Esophagus (tissue), 2 donors: ENCODE measurements around the gene MPZL1. TPM values are rescaled to one million over a fixed set of nuclear protein-coding genes. Genes with fewer than 3 reads are reported as not detected.

Experiments used
- H3K27ac ChIP-seq, 2 donors: one replicate each; pipeline ENCODE4 v1.5.1; 2013; ENCODE audit warnings: low read depth in 2 of 2, mild to moderate bottlenecking in 2 of 2, inconsistent platforms in 1 of 2, low read length in 1 of 2, moderate library complexity in 1 of 2
- H3K27me3 ChIP-seq, 2 donors: one replicate each; pipeline ENCODE4 v1.6.1; 2013; ENCODE audit warnings: low read length in 2 of 2, control low read depth in 1 of 2, mild to moderate bottlenecking in 1 of 2; ENCODE audit not compliant: insufficient read depth in 2 of 2, control insufficient read depth in 1 of 2
- H3K36me3 ChIP-seq, 2 donors: one replicate each; pipeline ENCODE4 v1.6.1; 2013; ENCODE audit warnings: low read length in 1 of 2; ENCODE audit not compliant: control insufficient read depth in 2 of 2, insufficient read depth in 2 of 2
- H3K4me1 ChIP-seq, 2 donors: one replicate each; pipeline ENCODE4 v1.6.1; 2013; ENCODE audit warnings: low read length in 1 of 2; ENCODE audit not compliant: control insufficient read depth in 2 of 2, insufficient read depth in 2 of 2
- H3K4me3 ChIP-seq, 2 donors: one replicate each; pipeline ENCODE4 v1.5.1; 2013; ENCODE audit warnings: low read length in 2 of 2, mild to moderate bottlenecking in 2 of 2, low read depth in 1 of 2, moderate library complexity in 1 of 2
- H3K9me3 ChIP-seq, 2 donors: one replicate each; pipeline ENCODE4 v1.6.1; 2013; ENCODE audit warnings: mild to moderate bottlenecking in 2 of 2, low read depth in 1 of 2, low read length in 1 of 2, moderate library complexity in 1 of 2; ENCODE audit not compliant: control insufficient read depth in 2 of 2, insufficient read depth in 1 of 2
- WGBS, 2 donors: extraction: QIAGEN DNeasy Blood & Tissue Kit; methylation state at CpG; one replicate each; pipeline ENCODE4 v1.1.7; 2013; 5-methylcytosine and 5-hydroxymethylcytosine counted together
- polyA plus RNA-seq, 2 donors: library from polyadenylated mRNA; stranded (reverse); fragments of 200-250 nt; gene quantifications; one replicate each; pipeline ENCODE4 v1.2.3, GENCODE V29; 2013
- donor health status: healthy with polysubstance abuse.
- donor health status: Bipolar disorder and iron deficiency.

Gene MPZL1
- polyA plus RNA-seq, 2 donors: 16.2 to 22.5 TPM

DNA sequence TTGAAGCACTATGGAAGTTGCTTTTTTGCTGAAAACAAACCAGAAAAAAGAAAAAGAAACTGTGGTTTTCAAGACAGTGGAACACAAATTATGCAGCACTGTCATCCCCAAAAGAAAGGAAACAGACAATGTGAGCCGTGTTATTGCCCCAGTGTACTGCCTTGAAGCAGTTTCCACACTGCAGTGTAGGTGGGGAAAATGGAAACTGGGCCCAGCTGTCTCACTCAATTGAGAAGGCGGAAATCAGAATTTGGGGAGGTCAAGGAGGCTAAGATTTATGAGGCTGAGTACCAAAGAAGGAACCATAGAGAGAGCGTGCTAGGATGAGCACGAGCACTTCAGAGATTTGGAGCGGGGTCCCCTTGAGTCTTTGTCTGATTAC lies 55.5 kb downstream of the MPZL1 start:
- Histone ChIP-seq H3K36me3 (peaks cover 0 to 2% of the 10 kb centered on the region in 2 donors), H3K4me1 (peaks cover 0 to 4% of the 10 kb centered on the region in 2 donors), H3K4me3 (no peak overlapping the region), H3K9me3 (no peaks in the 10 kb centered on the region), H3K27me3 (no peaks in the 10 kb centered on the region), H3K27ac (no peak overlapping the region)
- 94 to 95% methylated on average over 5 of the region's 5 CpGs for WGBS, 2 donors

DNA sequence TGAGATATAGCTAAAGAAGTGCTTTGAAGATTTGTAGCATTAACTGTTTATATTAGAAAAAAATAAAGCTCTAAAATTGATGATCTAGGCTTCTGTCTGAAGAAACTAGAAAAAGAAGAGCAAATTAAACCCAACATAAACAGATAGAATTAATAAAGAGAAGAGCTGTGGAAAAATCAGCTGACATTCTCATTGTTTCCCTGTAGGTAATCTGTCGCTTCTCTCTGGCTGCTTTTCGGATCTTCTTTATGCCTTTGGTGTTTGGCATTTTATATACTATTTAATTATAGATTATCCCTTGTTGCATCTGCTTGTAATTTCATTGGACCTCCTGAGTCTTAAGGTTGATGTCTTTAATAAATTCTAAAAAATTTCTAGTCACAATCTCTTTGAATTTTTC lies 59.8 kb downstream of the MPZL1 start:
- no peaks in the 10 kb centered on the region for H3K27me3 ChIP-seq
- H3K9me3 ChIP-seq: no peaks in the 10 kb centered on the region
- no peak overlapping the region for H3K4me3 ChIP-seq
- no peaks in the 10 kb centered on the region for H3K4me1 ChIP-seq
- WGBS, 2 donors: 98 to 99% methylated on average over 2 of the region's 2 CpGs
- no peak overlapping the region for H3K27ac ChIP-seq
- peaks cover 0 to 3% of the 10 kb centered on the region in 2 donors for H3K36me3 ChIP-seq

DNA sequence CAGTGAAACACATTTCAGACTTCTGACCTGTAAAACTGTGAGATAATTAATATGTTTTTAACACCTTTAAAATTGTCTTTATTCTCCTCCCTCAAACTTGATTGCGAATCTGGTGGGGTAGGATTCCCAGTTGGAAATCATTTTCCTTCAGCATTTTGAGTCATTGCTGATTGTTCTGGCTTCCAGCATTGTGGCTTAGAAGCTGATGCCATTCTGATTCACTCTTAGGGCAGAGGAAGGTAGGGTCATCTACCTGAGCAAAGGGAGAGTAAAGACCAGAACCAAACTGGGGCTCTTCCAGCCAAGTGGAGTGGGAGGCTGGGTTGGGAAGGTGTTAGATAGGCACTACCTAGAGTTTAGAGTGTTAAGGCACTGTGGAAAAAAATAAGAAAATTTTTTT lies 61.2 kb downstream of the MPZL1 start:
- no peaks in the 10 kb centered on the region for H3K9me3 ChIP-seq
- no peaks in the 10 kb centered on the region for H3K27me3 ChIP-seq
- 82 to 93% methylated on average over 1 of the region's 1 CpG for WGBS, 2 donors
- H3K4me1 ChIP-seq: no peaks in the 10 kb centered on the region
- no peak overlapping the region for H3K4me3 ChIP-seq
- peaks cover 0 to 7% of the 10 kb centered on the region in 2 donors for H3K36me3 ChIP-seq
- no peak overlapping the region for H3K27ac ChIP-seq

DNA sequence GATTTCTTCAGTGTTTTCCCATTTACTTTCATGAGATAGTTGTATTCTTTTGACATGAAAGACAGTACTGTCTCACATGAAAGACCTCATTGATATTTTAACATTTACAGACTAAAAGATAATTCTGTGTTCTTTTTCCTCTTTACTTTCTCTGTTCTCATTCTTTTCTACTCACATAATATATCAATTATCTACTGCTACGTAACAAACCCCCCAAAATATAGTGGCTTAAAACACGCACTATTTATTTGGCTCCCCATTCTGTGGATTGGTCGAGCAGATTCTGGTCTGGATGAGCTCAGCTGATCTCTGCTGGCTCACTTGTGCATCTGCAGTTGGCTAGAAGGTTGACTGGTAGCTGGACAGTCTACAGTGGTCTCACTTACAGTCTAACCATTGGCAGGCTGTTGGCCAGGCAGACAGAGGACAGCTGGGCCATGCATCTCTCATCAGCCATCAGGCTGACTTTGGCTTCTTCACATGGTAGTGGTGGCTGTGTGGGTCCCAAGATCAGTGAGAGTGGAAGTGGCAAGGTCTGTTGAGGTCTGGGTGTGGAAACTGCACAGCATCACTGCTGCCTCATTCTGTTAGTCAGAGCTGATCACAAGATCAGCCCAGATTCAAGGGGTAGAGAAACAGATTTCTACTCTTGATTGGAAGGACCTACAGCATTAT lies 63.2 kb downstream of the MPZL1 start:
- Histone ChIP-seq H3K4me3 (no peak overlapping the region), H3K27me3 (no peaks in the 10 kb centered on the region), H3K9me3 (no peaks in the 10 kb centered on the region), H3K36me3 (peaks cover 0 to 7% of the 10 kb centered on the region in 2 donors), H3K27ac (no peak overlapping the region), H3K4me1 (peaks cover 0 to 2% of the 10 kb centered on the region in 2 donors)
- 86 to 87% methylated on average over 3 of the region's 3 CpGs for WGBS, 2 donors

DNA sequence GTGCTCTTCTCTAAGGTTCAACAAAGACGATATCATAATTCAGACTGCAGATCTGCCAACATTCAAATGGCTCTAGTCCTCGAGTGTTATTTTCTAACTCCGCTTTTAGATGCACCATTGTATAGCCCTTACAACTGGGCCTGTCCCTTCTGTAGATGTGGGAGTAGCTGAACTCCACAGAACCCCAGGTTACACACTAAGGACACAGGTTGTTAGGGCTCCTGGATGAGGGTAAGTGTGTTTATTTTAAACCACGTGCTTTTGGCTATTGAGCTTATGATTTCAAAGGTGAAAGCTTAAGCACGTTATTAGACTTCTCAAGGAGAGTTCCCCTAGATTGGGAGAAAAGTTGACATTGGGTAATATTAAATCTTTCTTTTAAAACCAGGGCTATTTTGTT lies 64.7 kb downstream of the MPZL1 start:
- Histone ChIP-seq H3K36me3 (peaks cover 0 to 7% of the 10 kb centered on the region in 2 donors), H3K27ac (no peak overlapping the region), H3K9me3 (no peaks in the 10 kb centered on the region), H3K4me3 (no peak overlapping the region), H3K4me1 (peaks cover 0 to 7% of the 10 kb centered on the region in 2 donors), H3K27me3 (no peaks in the 10 kb centered on the region)
- WGBS, 2 donors: 89 to 92% methylated on average over 5 of the region's 5 CpGs

DNA sequence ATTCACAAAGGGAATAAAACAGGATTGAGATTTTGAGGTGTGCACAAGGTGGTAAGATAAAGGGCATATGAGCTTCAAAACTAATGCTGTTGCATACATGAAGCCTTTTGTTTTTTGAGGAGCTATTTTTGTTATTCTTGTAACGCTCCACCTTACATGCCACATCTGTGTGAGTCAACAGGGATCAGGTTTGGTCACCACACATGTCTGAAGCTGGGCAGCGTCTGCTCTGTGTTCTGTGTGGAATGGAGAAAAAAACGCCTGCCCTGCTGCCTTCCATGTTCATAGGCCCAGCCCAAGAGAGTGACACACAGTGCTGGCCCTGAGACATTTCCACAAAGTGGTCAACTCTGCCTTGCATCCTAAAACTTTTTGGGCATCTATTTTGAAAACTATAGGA lies 67.7 kb downstream of the MPZL1 start:
- Histone ChIP-seq H3K27ac (peak overlapping the region; percentile 68 to 74), H3K9me3 (no peaks in the 10 kb centered on the region), H3K4me3 (no peak overlapping the region), H3K4me1 (peaks cover 0 to 7% of the 10 kb centered on the region in 2 donors), H3K36me3 (peaks cover 0 to 7% of the 10 kb centered on the region in 2 donors), H3K27me3 (no peaks in the 10 kb centered on the region)
- WGBS, 2 donors: 51 to 78% methylated on average over 3 of the region's 3 CpGs

DNA sequence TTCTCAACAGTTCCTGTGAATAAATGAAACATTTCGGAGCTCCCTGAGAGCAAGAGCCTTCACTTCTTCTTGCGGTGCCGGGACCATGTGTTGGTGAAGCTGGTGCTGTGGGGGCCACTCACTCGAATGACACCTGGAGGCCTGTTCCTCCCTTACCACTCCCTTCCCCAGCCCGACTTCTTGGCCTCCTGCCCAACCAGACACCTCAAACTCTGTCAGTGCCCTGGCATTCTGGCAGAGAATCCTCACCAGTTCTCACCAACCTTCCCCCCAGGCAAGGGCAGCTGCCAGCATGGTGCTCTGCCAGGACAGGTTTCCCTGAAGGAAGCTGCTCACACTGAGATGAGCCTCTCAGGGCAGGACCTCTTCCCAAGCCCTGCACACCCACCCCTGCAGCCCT lies 68.3 kb downstream of the MPZL1 start:
- WGBS, 2 donors: 54 to 55% methylated on average over 5 of the region's 5 CpGs
- H3K27me3 ChIP-seq: no peaks in the 10 kb centered on the region
- H3K4me1 ChIP-seq: peaks cover 0 to 7% of the 10 kb centered on the region in 2 donors
- peak overlapping the region; percentile 68 to 74 for H3K27ac ChIP-seq
- H3K4me3 ChIP-seq: no peak overlapping the region
- peaks cover 0 to 5% of the 10 kb centered on the region in 2 donors for H3K36me3 ChIP-seq
- no peaks in the 10 kb centered on the region for H3K9me3 ChIP-seq

DNA sequence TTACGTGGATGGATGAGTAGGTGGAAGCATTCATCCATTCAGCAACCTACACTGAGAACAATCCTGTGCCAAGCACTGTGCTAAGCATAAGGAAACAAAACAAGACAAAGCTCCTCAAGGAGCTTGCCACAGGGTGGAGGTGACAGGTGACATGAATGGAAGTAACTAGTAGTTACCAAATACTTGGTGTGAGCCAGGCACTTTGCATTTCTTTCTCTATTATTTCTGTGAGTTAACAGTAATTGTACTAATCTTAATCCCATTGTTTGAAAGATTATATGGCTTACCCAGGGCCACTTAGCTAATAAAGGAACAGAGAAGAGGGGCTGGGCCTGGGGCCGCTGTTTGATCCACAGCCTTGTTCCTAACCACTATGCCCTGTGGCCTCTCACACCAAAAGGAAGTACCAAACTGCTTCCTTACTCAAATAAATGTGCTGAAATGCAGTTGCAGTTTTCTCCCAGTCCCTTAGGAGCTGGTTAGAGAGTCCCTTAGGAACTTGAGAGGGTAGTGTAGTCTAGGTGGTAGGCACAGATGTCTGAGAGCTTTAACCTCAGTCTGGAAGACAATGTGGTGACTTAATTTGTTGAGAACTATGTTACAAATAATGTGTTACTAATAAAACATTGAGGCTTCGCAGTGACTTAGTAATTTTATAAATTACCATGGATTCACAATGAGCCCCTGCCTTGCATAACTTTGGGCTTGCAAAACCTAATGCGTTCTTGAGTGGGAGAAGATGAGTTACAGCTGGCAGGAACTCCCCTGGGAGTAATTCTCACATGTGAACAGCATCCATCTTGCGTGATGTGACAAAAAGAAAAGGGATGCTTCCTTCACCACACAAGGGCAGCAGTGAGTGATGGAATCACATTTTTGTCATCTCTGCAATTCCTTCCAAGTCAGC lies 69.8 kb downstream of the MPZL1 start:
- H3K27ac ChIP-seq: peak overlapping the region; percentile 58 to 71
- peaks cover 0 to 7% of the 10 kb centered on the region in 2 donors for H3K4me1 ChIP-seq
- WGBS, 2 donors: 47 to 56% methylated on average over 5 of the region's 5 CpGs

DNA sequence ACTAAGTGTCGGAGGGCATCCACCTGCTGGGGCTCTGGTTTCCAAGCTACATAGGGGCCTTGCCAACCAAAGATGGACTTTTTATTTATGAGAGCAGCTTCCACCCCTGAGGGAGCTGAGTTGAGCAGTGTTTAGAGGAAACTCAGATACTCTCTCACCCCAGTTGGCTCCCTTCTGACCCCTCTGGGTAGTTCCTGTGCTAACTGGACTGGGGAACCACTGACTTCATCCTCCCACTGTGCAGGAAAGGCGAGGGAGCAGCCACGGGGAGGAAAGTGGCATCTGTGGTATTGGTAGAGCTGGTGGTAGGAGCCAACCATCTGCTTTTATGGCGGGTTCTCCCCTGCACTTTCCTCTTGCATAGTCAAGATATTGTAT lies 70.4 kb downstream of the MPZL1 start:
- Histone ChIP-seq H3K27me3 (no peaks in the 10 kb centered on the region), H3K4me1 (peaks cover 0 to 7% of the 10 kb centered on the region in 2 donors), H3K27ac (peak overlapping the region in 1 of 2 donors; percentile 17), H3K4me3 (no peak overlapping the region), H3K36me3 (peaks cover 0 to 4% of the 10 kb centered on the region in 2 donors), H3K9me3 (no peaks in the 10 kb centered on the region)
- WGBS, 2 donors: 79 to 83% methylated on average over 4 of the region's 4 CpGs

More for the DNA sequence above, 69.8 kb downstream of the MPZL1 start:
- H3K27me3 ChIP-seq: no peaks in the 10 kb centered on the region
- no peaks in the 10 kb centered on the region for H3K9me3 ChIP-seq
- no peak overlapping the region for H3K4me3 ChIP-seq
- peaks cover 0 to 4% of the 10 kb centered on the region in 2 donors for H3K36me3 ChIP-seq
